ENCODE data around the gene DNAH6.

The DNAH6 gene

DNA sequence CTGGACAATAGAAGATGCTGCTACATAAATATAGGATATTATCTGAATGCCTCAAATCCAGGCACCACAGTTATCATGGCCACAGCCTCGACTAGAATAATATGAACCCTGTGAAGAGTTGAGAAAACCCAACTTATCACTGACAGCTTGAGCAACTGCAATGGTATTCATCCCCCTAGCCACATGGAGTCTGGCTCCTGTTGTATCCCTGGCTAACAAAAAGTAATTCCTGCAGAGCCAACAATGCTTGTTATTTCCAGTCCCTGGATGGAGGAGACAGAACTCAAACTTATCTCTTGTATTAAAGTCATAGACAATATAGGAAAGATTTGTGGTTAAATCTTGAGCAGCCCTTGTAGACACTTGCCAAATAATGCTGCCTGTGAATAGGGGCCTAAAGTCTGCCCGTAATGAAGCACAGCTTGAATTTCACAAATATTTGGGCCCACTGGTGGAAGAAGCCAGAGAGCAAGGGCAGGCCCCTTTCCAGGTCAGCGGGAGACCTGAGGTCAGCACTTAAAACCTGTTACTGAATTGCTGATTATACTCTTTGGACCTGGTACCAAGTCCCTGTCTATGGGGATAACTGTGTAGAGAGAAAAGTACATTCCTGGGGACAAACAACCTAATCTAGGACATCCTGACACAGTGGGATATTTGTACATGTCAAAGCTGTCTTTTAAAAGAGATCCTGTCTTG lies 28.9 kb upstream of the DNAH6 start:
- TF ChIP-seq FOXM1 (IDR thresholded peaks at IDR 0.05; ENCODE audit: borderline replicate concordance) = no peak
- no peak for TF ChIP-seq ELF4 (IDR thresholded peaks at IDR 0.05)
- no peak for TF ChIP-seq SUZ12 (IDR thresholded peaks at IDR 0.05)
- TF ChIP-seq HDGF (IDR thresholded peaks at IDR 0.05; ENCODE audit: borderline replicate concordance) = no peak
- TF ChIP-seq BHLHE40 (IDR thresholded peaks at IDR 0.05; ENCODE audit: borderline replicate concordance) = no peak
- TF ChIP-seq FOXA1 (IDR thresholded peaks at IDR 0.05) = no peak
- TF ChIP-seq CTBP1 (IDR thresholded peaks at IDR 0.05; ENCODE audit: borderline replicate concordance) = no peak
- TF ChIP-seq TARDBP (IDR thresholded peaks at IDR 0.05) = no peak
- TF ChIP-seq ZNF384 (IDR thresholded peaks at IDR 0.05) = no peak
- TF ChIP-seq FOXK2 (IDR thresholded peaks at IDR 0.05) = no peak
- TF ChIP-seq L3MBTL2 (conservative IDR thresholded peaks at IDR 0.05) = no peak
- no peak for TF ChIP-seq ARNT (IDR thresholded peaks at IDR 0.05)
- no peak for TF ChIP-seq NFRKB (IDR thresholded peaks at IDR 0.05)
- TF ChIP-seq, protein P1, sequence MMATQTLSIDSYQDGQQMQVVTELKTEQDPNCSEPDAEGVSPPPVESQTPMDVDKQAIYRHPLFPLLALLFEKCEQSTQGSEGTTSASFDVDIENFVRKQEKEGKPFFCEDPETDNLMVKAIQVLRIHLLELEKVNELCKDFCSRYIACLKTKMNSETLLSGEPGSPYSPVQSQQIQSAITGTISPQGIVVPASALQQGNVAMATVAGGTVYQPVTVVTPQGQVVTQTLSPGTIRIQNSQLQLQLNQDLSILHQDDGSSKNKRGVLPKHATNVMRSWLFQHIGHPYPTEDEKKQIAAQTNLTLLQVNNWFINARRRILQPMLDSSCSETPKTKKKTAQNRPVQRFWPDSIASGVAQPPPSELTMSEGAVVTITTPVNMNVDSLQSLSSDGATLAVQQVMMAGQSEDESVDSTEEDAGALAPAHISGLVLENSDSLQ (IDR thresholded peaks at IDR 0.05) = no peak
- no peak for TF ChIP-seq LEF1 (IDR thresholded peaks at IDR 0.05; ENCODE audit: borderline replicate concordance)
- TF ChIP-seq SP1 (IDR thresholded peaks at IDR 0.05) = no peak
- CTCF ChIA-PET = no interaction called here
- no peak for DNase-seq (ENCODE audit: extremely low spot score)
- POLR2A ChIA-PET = no interaction called here

DNA sequence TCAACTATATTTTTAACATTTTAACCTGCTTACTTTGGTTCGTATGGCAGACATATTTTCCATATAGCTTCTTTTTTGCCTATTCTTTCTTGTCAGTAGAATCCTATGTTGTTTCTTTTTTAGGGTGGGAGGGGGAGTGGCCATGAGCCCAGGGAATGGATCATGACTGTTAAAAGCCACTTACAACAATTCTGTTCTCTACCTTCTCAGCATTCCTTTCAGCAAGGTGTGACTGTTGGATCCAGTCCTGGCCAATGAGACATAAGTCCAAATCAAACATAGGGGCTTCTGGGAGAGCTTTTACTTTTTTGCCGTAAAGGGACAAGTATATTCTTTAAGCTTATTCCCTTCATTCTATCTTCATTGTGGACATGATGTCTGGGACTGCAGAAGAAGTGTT lies 25.0 kb upstream of the DNAH6 start:
- no peak for DNase-seq (ENCODE audit: extremely low spot score)
- no peak for TF ChIP-seq FOXM1 (IDR thresholded peaks at IDR 0.05; ENCODE audit: borderline replicate concordance)
- TF ChIP-seq ZNF384 (IDR thresholded peaks at IDR 0.05) = no peak
- TF ChIP-seq LEF1 (IDR thresholded peaks at IDR 0.05; ENCODE audit: borderline replicate concordance) = no peak
- no peak for TF ChIP-seq SP1 (IDR thresholded peaks at IDR 0.05)
- POLR2A ChIA-PET = no interaction called here
- CTCF ChIA-PET = no interaction called here

DNA sequence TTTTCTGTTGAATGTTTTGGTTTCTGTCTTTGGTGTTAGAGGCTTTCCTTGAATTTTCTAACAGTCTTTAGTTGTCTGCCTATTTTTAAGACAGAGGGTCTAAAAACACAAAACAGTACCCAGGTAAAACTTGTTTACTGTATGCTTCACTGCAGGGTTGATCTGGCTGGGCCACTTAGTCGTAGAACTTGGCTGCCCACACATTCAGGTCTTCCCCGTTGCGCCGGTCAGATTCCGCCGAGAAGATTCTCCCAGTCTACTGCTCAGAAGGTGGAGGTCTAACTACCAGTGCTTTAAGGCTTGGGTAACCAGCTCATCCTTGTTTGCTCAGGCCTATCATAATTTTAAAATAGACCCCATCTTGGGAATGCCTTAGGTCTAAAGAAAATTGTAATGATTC lies 24.6 kb upstream of the DNAH6 start:
- CTCF ChIA-PET = no interaction called here
- TF ChIP-seq HDGF (IDR thresholded peaks at IDR 0.05; ENCODE audit: borderline replicate concordance) (no peak), CTBP1 (IDR thresholded peaks at IDR 0.05; ENCODE audit: borderline replicate concordance) (no peak), TARDBP (IDR thresholded peaks at IDR 0.05) (no peak), FOXM1 (IDR thresholded peaks at IDR 0.05; ENCODE audit: borderline replicate concordance) (no peak), ZNF384 (IDR thresholded peaks at IDR 0.05) (no peak), NFRKB (IDR thresholded peaks at IDR 0.05) (no peak), FOXA1 (IDR thresholded peaks at IDR 0.05) (no peak), LEF1 (IDR thresholded peaks at IDR 0.05; ENCODE audit: borderline replicate concordance) (no peak)
- TF ChIP-seq, protein P1 (IDR thresholded peaks at IDR 0.05) = no peak
- no peak for DNase-seq (ENCODE audit: extremely low spot score)
- POLR2A ChIA-PET = no interaction called here

DNA sequence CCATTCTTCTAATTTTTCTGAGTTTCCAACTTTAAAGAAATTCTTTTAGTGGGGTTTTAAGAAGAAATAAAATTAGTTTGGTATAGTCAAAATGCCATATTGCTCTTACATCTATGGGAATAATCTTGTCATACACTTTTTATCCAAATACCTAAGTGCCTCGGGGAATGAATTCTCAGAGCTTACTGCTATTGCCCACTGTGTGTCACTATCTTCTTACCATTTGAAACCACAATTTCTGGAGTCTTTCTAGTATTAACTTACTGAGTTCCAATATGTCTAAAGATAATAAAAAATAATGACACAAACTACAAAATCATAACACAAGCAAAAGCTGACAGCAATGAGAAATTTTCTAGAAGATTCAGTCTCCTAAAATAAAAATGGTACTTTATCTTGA lies 23.7 kb upstream of the DNAH6 start:
- ChIA-PET CTCF (no interaction called here), POLR2A (no interaction called here)
- TF ChIP-seq ELF4 (IDR thresholded peaks at IDR 0.05) (no peak), LEF1 (IDR thresholded peaks at IDR 0.05; ENCODE audit: borderline replicate concordance) (no peak)
- DNase-seq (ENCODE audit: extremely low spot score) = no peak

DNA sequence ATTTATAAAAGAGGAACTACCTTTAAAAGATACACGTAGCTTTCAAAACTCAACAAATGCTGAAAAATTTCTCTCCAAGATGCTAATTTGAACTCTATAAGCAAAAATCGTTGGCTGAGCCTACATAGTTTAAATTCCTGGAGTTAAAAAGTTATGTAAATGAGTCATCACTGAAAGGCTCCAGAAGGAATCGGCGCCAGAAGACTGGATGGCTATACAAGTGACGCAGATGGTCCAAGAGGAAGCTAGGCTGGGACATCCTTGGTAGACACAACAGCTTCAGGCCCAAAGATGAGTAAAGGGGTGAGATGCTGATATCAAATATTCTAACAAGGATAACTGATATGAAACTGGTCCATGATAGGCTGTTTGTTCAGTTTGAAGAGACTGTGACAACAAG lies 22.8 kb upstream of the DNAH6 start:
- no peak for DNase-seq (ENCODE audit: extremely low spot score)
- TF ChIP-seq SUZ12 (IDR thresholded peaks at IDR 0.05) (no peak), CTBP1 (IDR thresholded peaks at IDR 0.05; ENCODE audit: borderline replicate concordance) (no peak), SP1 (IDR thresholded peaks at IDR 0.05) (no peak), LEF1 (IDR thresholded peaks at IDR 0.05; ENCODE audit: borderline replicate concordance) (no peak), NFRKB (IDR thresholded peaks at IDR 0.05) (no peak), HDGF (IDR thresholded peaks at IDR 0.05; ENCODE audit: borderline replicate concordance) (no peak), BHLHE40 (IDR thresholded peaks at IDR 0.05; ENCODE audit: borderline replicate concordance) (no peak), ZNF384 (IDR thresholded peaks at IDR 0.05) (no peak), FOXK2 (IDR thresholded peaks at IDR 0.05) (no peak), ELF4 (IDR thresholded peaks at IDR 0.05) (no peak), FOXA1 (IDR thresholded peaks at IDR 0.05) (no peak), L3MBTL2 (conservative IDR thresholded peaks at IDR 0.05) (no peak), FOXM1 (IDR thresholded peaks at IDR 0.05; ENCODE audit: borderline replicate concordance) (no peak), TARDBP (IDR thresholded peaks at IDR 0.05) (no peak), ARNT (IDR thresholded peaks at IDR 0.05) (no peak)
- TF ChIP-seq, protein P1 (IDR thresholded peaks at IDR 0.05) = no peak
- CTCF ChIA-PET = no interaction called here
- POLR2A ChIA-PET = no interaction called here

DNA sequence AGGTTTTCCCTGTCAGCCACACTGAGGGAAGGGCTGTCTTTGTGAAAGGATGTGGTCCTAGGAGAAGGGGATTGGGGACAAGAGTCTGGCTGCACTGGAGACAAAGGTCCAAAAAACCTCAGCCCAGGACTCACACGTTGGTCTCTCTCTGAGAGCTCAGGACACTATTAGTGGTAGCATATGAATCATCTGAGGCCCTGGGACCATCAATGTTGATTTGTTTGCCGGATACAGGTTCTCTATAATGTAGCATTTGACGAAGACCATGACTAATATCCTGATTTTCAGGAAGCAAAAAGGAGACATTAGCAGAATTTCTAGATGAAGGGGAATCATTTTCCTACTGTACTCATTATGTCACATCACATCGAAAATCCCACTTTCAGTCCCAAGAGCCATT lies 22.2 kb upstream of the DNAH6 start:
- TF ChIP-seq L3MBTL2 (conservative IDR thresholded peaks at IDR 0.05) (no peak), SP1 (IDR thresholded peaks at IDR 0.05) (no peak), FOXM1 (IDR thresholded peaks at IDR 0.05; ENCODE audit: borderline replicate concordance) (no peak), ELF4 (IDR thresholded peaks at IDR 0.05) (no peak), CTBP1 (IDR thresholded peaks at IDR 0.05; ENCODE audit: borderline replicate concordance) (no peak), LEF1 (IDR thresholded peaks at IDR 0.05; ENCODE audit: borderline replicate concordance) (no peak), FOXA1 (IDR thresholded peaks at IDR 0.05) (no peak), BHLHE40 (IDR thresholded peaks at IDR 0.05; ENCODE audit: borderline replicate concordance) (no peak), HDGF (IDR thresholded peaks at IDR 0.05; ENCODE audit: borderline replicate concordance) (no peak), NFRKB (IDR thresholded peaks at IDR 0.05) (no peak), ARNT (IDR thresholded peaks at IDR 0.05) (no peak)
- TF ChIP-seq, protein P1 (IDR thresholded peaks at IDR 0.05) = no peak
- POLR2A ChIA-PET = no interaction called here
- CTCF ChIA-PET = interaction anchor here (0.7 kb wide), 1 partner anchor 140 kb away, joined by 3 read pairs; no protein-coding TSS in a partner anchor
- DNase-seq (ENCODE audit: extremely low spot score) = no peak

Data from HEK293T (cell line).